MCF 10A (cell line): ENCODE data around the gene KRTAP2-4. TPM values are rescaled to one million over a fixed set of nuclear protein-coding genes. Genes with fewer than 3 reads are reported as not detected.
"Not testable (repeated sequence)": the region's sequence is repeated elsewhere in the genome, so short reads cannot be mapped to it uniquely, and the experiment has no call there.

Experiments
- BruUV-seq: library from RNA; stranded (reverse); fragments of 400-500 nt; replicated peaks from 2 replicates; lab custom pipeline; 2021; lab: Mats Ljungman, UMichigan
- CTCF ChIA-PET: fragments of 300-600 bp; sonication (Branson Sonifier 250); formaldehyde crosslinking; extraction: SDS; loops from one replicate; lab custom pipeline; 2021; ENCODE audit warnings: antibody characterized with exemption, inconsistent platforms; lab: Yijun Ruan, JAX
- POLR2A ChIA-PET: fragments of 300-600, 350-650 bp; sonication (Branson Sonifier 250); formaldehyde crosslinking; extraction: SDS; loops from one replicate; lab custom pipeline; 2020; ENCODE audit warnings: antibody characterized with exemption, inconsistent platforms; lab: Yijun Ruan, JAX
- DNase-seq: peaks from one replicate; pipeline ENCODE4 v3.0.0-alpha.2; 2018; ENCODE audit not compliant: unreplicated experiment
- H3K27ac Mint-ChIP-seq: one replicate; pipeline ENCODE4 v1.8.0; 2022; ENCODE audit warnings: mild to moderate bottlenecking, low read depth, mixed read lengths; ENCODE audit not compliant: unreplicated experiment
- H3K27me3 Mint-ChIP-seq: one replicate; pipeline ENCODE4 v1.8.0; 2022; ENCODE audit warnings: mixed read lengths; ENCODE audit not compliant: insufficient read depth, unreplicated experiment
- H3K36me3 Mint-ChIP-seq: one replicate; pipeline ENCODE4 v1.8.0; 2022; ENCODE audit warnings: mild to moderate bottlenecking, moderate library complexity, mixed read lengths; ENCODE audit not compliant: insufficient read depth, unreplicated experiment
- H3K4me1 Mint-ChIP-seq: one replicate; pipeline ENCODE4 v1.8.0; 2022; ENCODE audit warnings: mixed read lengths; ENCODE audit not compliant: insufficient read depth, unreplicated experiment
- H3K4me3 Mint-ChIP-seq: one replicate; pipeline ENCODE4 v1.8.0; 2022; ENCODE audit warnings: mild to moderate bottlenecking, moderate library complexity, mixed read lengths; ENCODE audit not compliant: unreplicated experiment
- H3K9me3 Mint-ChIP-seq: one replicate; pipeline ENCODE4 v1.8.0; 2022; ENCODE audit warnings: mixed read lengths; ENCODE audit not compliant: unreplicated experiment
- intact Hi-C: fragments of 100-400 bp; cut with micrococcal nuclease; formaldehyde crosslinking; loops from 2 replicates; pipeline ENCODE4 v1.14.1; 2022
- total RNA-seq: library from RNA; stranded (reverse); gene quantifications from 2 replicates; pipeline ENCODE4 v1.2.3, GENCODE V29; 2022
- TF ChIP-seq, protein P1 (sequence below): fragments of 200-600 bp; IDR thresholded peaks from one replicate; pipeline ENCODE4 v1.8.0; 2022; ENCODE audit warnings: antibody characterized with exemption, mild to moderate bottlenecking; ENCODE audit not compliant: unreplicated experiment

The KRTAP2-4 gene
- total RNA-seq, 1 experiment from 2014 or later: not detected

DNA sequence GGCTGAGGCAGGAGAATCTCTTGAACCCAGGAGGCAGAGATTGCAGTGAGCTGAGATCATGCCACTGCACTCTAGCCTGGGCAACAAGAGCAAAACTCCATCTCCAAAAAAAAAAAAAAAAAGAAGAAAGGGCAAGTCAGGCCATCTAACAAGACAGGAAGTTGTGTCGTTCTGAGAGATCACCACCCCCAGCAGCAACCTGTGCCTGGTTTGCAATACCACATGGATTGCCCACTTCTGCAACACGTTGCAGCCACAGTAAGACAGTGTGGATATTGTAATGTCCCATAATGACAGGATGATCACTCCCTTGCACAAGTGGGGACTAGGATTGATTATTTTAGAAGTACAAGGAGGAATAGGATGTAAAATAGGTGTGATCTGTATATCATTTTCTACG is 3.4 kb upstream of the KRTAP2-4 start:
- ChIA-PET POLR2A (no interaction called here), CTCF (no interaction called here)
- H3K4me1 Mint-ChIP-seq: peaks cover 8% of the 10 kb centered on the region
- no peak for DNase-seq
- H3K27ac Mint-ChIP-seq: no peak overlapping the region
- peaks cover 4% of the 10 kb centered on the region for H3K36me3 Mint-ChIP-seq
- TF ChIP-seq, protein P1, sequence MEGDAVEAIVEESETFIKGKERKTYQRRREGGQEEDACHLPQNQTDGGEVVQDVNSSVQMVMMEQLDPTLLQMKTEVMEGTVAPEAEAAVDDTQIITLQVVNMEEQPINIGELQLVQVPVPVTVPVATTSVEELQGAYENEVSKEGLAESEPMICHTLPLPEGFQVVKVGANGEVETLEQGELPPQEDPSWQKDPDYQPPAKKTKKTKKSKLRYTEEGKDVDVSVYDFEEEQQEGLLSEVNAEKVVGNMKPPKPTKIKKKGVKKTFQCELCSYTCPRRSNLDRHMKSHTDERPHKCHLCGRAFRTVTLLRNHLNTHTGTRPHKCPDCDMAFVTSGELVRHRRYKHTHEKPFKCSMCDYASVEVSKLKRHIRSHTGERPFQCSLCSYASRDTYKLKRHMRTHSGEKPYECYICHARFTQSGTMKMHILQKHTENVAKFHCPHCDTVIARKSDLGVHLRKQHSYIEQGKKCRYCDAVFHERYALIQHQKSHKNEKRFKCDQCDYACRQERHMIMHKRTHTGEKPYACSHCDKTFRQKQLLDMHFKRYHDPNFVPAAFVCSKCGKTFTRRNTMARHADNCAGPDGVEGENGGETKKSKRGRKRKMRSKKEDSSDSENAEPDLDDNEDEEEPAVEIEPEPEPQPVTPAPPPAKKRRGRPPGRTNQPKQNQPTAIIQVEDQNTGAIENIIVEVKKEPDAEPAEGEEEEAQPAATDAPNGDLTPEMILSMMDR: no peak
- no peaks in the 10 kb centered on the region for H3K9me3 Mint-ChIP-seq
- no peak overlapping the region for H3K4me3 Mint-ChIP-seq
- H3K27me3 Mint-ChIP-seq: no peaks in the 10 kb centered on the region
- intact Hi-C loops: loop anchor here (10.0 kb wide), 1 partner anchor 154 kb away; no protein-coding TSS in a partner anchor
- BruUV-seq: no TSS peak

DNA sequence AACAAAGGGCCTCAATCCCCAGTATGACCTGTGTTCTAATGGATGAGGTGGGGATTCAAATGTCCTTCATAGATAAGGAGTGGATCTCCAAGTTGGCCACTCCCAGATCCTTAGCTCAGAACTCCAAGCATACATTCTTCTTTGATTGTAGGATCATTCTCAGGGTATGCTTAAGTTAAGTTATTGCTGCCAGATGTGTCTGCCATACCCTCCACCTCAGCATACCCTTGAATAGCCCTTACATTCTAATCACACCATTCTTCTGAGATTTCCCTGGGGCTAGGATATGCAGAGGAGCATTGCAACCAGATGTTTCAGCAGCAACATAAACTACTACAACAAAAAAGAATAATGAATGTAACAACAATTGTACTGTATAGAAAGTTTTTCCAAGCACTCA is 1.6 kb upstream of the KRTAP2-4 start:
- H3K4me1 Mint-ChIP-seq: peaks cover 8% of the 10 kb centered on the region
- H3K4me3 Mint-ChIP-seq: no peak overlapping the region
- intact Hi-C loops: loop anchor here (10.0 kb wide), 1 partner anchor 152 kb away; no protein-coding TSS in a partner anchor
- CTCF ChIA-PET: no interaction called here
- no peak overlapping the region for H3K27ac Mint-ChIP-seq
- H3K27me3 Mint-ChIP-seq: no peaks in the 10 kb centered on the region
- no peak for DNase-seq
- no peaks in the 10 kb centered on the region for H3K9me3 Mint-ChIP-seq
- peaks cover 4% of the 10 kb centered on the region for H3K36me3 Mint-ChIP-seq
- no TSS peak for BruUV-seq
- TF ChIP-seq, protein P1: no peak
- POLR2A ChIA-PET: no interaction called here

DNA sequence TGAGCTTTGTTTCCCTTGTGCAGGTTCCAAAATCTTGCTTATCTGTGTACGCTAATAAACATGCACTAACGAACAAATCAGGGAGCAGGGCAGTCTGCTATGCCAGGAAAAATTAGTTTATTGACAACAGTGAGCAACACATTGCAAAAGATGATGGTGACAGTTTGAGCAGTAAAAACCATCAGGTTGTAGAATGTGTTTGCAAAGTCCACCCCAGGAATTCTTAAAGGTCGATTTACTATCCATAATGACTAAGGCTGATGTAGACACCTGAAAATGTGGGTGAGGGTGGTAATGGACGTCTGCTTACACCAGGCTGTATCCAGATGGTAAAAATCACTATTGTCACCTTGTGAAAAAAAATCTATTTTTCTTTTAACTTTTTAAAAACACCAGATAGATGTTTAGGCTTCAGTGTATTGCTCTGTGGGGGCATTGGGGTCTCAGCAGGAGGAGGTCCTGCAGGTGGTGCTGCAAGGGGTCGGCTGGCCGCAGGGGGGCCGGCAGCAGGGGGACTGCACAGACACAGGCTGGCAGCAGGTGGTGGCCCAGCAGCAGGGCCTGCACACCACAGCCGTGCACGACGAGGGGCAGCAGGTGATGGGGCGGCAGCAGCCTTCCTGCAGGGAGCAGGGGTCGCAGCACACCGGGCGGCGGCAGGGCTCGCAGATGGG is 526 bp downstream of the KRTAP2-4 start:
- DNase-seq, BruUV-seq, CTCF ChIA-PET, H3K9me3 Mint-ChIP-seq, H3K36me3 Mint-ChIP-seq, POLR2A ChIA-PET, H3K27me3 Mint-ChIP-seq, H3K4me3 Mint-ChIP-seq, H3K27ac Mint-ChIP-seq: not testable (repeated sequence)
- intact Hi-C loops: loop anchor here (10.0 kb wide), 1 partner anchor 150 kb away; no protein-coding TSS in a partner anchor
- peaks cover 20% of the 10 kb centered on the region for H3K4me1 Mint-ChIP-seq

DNA sequence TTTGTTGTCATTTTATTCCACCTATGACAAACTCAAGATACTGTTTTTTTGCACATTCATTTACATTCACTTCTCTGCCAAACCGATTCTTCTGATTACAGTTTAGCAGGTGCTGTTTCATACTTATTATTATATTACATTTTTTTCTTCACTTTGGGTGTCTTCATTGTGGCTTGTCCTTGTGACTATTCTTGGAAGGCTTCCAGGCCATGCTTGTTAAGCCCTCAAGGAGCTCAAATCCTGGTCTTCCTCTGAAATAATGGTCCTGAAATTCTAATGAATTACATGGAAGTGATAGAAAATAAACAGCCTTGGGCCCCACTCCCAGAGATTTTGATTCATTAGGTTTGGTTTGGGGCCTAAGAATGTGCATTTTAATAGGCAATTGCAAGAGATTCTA is 1.4 kb downstream of the KRTAP2-4 start:
- Mint-ChIP-seq H3K27ac (no peak overlapping the region), H3K4me1 (peaks cover 26% of the 10 kb centered on the region), H3K27me3 (no peaks in the 10 kb centered on the region), H3K9me3 (no peaks in the 10 kb centered on the region), H3K36me3 (peaks cover 4% of the 10 kb centered on the region), H3K4me3 (no peak overlapping the region)
- intact Hi-C loops: loop anchor here (10.0 kb wide), 1 partner anchor 150 kb away; no protein-coding TSS in a partner anchor
- TF ChIP-seq, protein P1: no peak
- ChIA-PET POLR2A (interaction anchor here (0.6 kb wide), 1 partner anchor 293 kb away, joined by 3 read pairs; no protein-coding TSS in a partner anchor), CTCF (no interaction called here)
- no TSS peak for BruUV-seq
- DNase-seq: no peak
